DOHH2 (cell line): ENCODE measurements around the gene CNTN5.

Source experiments
- CTCF ChIP-seq: fragments of 200-600 bp; sonication (generic); IDR thresholded peaks from one replicate; pipeline ENCODE4 v1.5.1; 2014; ENCODE audit warnings: antibody characterized with exemption, mild to moderate bottlenecking, low read depth, low read length; ENCODE audit not compliant: poor library complexity, severe bottlenecking
- EZH2phosphoT487 ChIP-seq: fragments of 200-600 bp; sonication (generic); IDR thresholded peaks from 2 replicates; pipeline ENCODE4 v1.6.1; 2017; ENCODE audit warnings: borderline replicate concordance, mild to moderate bottlenecking, antibody characterized with exemption, low read length, moderate library complexity, mixed read lengths

DNA sequence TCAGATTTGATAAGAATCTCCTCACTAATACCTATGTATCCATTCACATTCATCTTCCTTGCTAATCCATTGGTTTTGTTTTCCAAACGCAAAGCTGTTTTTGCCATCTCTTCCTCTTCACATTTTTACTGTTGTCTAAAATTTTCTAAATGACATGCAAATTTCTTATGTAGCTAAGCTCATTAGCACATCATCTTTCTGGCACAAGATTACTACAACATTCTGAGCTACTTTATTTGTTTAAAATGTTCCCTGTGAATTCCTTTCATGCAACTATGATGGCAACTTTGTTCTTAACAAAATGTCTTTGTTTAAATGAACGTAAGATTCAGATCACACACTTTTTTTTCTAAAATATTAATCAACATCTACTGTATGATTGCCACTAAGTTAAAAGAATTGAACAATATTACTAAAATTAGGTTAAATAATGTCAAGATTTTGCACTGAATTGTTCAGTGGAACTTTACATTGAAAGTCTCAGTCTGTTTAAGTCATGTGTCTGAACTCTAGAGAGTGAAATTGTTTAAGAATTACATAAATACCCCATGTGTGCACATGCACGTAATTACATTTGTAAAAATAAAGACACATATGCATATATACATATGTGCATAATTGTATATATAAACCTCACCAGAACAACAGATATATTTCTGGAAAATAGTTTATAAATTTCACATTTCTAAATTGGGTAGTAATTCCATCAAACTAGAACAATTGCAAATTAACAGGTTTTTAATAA lies 688.4 kb downstream of the CNTN5 start:
- TF ChIP-seq CTCF (no peak), EZH2phosphoT487 (no peak)
